Measurements from ENCODE around the gene NFKBIE.

DNA sequence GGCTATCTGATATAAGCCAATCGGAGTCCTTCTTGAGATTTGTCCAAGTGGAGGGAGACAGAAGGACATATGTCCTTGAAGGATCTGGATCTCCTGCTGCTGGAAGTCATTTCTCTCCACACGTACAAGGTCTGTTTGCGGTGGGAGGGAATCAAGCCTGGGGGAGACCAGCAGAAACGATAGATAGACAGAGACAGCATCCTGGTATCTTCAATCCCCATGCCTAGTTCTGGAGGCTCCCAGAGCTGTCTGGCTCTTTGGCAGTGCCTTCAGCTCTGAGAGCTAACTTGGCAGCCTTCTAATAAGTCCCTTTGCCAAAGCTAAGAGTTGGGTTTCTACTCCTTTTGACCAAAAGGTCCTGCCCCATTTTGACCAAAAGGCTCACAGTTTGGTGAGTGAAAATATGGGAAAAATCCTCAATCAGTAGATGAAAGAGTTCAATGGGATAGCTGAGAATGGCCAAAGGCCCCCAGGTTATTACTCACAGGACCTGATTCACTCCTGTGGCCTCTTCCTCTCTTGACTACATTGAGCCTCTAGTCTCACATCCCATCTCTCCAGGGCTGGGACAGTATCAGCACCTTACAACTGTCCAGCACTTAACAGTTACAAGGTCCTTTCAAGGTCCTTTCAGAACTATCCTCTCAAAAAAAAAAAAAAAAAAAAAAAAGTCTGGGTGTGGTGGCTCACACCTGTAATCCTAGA lies 27.5 kb upstream of the NFKBIE start:
- TF ChIP-seq TAF15 (IDR thresholded peaks at IDR 0.05; ENCODE audit: low read depth, low read length) (no peak), TSC22D4 (tag; IDR thresholded peaks at IDR 0.05) (no peak), TAF1 (IDR thresholded peaks at IDR 0.05; ENCODE audit: control insufficient read depth, extremely low read depth, insufficient read depth, low read length, severe bottlenecking) (no peak), ARID1B (IDR thresholded peaks at IDR 0.05) (no peak), SP2 (IDR thresholded peaks at IDR 0.05; ENCODE audit: extremely low read depth, low read depth, low read length, poor library complexity, severe bottlenecking) (no peak), RAD21 (CRISPR knock-in tag; conservative IDR thresholded peaks at IDR 0.05 in 1 of 2, IDR thresholded peaks at IDR 0.05 in 1 of 2) (no peak), ZNF766 (CRISPR knock-in tag; conservative IDR thresholded peaks at IDR 0.05) (no peak)
- TF ChIP-seq, protein P1, sequence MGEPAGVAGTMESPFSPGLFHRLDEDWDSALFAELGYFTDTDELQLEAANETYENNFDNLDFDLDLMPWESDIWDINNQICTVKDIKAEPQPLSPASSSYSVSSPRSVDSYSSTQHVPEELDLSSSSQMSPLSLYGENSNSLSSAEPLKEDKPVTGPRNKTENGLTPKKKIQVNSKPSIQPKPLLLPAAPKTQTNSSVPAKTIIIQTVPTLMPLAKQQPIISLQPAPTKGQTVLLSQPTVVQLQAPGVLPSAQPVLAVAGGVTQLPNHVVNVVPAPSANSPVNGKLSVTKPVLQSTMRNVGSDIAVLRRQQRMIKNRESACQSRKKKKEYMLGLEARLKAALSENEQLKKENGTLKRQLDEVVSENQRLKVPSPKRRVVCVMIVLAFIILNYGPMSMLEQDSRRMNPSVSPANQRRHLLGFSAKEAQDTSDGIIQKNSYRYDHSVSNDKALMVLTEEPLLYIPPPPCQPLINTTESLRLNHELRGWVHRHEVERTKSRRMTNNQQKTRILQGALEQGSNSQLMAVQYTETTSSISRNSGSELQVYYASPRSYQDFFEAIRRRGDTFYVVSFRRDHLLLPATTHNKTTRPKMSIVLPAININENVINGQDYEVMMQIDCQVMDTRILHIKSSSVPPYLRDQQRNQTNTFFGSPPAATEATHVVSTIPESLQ (CRISPR knock-in tag; IDR thresholded peaks at IDR 0.05): no peak
- TF ChIP-seq, protein P2, sequence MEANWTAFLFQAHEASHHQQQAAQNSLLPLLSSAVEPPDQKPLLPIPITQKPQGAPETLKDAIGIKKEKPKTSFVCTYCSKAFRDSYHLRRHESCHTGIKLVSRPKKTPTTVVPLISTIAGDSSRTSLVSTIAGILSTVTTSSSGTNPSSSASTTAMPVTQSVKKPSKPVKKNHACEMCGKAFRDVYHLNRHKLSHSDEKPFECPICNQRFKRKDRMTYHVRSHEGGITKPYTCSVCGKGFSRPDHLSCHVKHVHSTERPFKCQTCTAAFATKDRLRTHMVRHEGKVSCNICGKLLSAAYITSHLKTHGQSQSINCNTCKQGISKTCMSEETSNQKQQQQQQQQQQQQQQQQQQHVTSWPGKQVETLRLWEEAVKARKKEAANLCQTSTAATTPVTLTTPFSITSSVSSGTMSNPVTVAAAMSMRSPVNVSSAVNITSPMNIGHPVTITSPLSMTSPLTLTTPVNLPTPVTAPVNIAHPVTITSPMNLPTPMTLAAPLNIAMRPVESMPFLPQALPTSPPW (CRISPR knock-in tag; IDR thresholded peaks at IDR 0.05): no peak
- TF ChIP-seq, protein P3, sequence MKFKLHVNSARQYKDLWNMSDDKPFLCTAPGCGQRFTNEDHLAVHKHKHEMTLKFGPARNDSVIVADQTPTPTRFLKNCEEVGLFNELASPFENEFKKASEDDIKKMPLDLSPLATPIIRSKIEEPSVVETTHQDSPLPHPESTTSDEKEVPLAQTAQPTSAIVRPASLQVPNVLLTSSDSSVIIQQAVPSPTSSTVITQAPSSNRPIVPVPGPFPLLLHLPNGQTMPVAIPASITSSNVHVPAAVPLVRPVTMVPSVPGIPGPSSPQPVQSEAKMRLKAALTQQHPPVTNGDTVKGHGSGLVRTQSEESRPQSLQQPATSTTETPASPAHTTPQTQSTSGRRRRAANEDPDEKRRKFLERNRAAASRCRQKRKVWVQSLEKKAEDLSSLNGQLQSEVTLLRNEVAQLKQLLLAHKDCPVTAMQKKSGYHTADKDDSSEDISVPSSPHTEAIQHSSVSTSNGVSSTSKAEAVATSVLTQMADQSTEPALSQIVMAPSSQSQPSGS (CRISPR knock-in tag; IDR thresholded peaks at IDR 0.05): no peak
- TF ChIP-seq, protein P4, sequence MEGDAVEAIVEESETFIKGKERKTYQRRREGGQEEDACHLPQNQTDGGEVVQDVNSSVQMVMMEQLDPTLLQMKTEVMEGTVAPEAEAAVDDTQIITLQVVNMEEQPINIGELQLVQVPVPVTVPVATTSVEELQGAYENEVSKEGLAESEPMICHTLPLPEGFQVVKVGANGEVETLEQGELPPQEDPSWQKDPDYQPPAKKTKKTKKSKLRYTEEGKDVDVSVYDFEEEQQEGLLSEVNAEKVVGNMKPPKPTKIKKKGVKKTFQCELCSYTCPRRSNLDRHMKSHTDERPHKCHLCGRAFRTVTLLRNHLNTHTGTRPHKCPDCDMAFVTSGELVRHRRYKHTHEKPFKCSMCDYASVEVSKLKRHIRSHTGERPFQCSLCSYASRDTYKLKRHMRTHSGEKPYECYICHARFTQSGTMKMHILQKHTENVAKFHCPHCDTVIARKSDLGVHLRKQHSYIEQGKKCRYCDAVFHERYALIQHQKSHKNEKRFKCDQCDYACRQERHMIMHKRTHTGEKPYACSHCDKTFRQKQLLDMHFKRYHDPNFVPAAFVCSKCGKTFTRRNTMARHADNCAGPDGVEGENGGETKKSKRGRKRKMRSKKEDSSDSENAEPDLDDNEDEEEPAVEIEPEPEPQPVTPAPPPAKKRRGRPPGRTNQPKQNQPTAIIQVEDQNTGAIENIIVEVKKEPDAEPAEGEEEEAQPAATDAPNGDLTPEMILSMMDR (IDR thresholded peaks at IDR 0.05 in 2 of 3, conservative IDR thresholded peaks at IDR 0.05 in 1 of 3; ENCODE audit: insufficient read depth in 2 of 3, low read depth in 1 of 3, low read length in 3 of 3): no peak
- TF ChIP-seq, protein P5, sequence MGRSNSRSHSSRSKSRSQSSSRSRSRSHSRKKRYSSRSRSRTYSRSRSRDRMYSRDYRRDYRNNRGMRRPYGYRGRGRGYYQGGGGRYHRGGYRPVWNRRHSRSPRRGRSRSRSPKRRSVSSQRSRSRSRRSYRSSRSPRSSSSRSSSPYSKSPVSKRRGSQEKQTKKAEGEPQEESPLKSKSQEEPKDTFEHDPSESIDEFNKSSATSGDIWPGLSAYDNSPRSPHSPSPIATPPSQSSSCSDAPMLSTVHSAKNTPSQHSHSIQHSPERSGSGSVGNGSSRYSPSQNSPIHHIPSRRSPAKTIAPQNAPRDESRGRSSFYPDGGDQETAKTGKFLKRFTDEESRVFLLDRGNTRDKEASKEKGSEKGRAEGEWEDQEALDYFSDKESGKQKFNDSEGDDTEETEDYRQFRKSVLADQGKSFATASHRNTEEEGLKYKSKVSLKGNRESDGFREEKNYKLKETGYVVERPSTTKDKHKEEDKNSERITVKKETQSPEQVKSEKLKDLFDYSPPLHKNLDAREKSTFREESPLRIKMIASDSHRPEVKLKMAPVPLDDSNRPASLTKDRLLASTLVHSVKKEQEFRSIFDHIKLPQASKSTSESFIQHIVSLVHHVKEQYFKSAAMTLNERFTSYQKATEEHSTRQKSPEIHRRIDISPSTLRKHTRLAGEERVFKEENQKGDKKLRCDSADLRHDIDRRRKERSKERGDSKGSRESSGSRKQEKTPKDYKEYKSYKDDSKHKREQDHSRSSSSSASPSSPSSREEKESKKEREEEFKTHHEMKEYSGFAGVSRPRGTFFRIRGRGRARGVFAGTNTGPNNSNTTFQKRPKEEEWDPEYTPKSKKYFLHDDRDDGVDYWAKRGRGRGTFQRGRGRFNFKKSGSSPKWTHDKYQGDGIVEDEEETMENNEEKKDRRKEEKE (IDR thresholded peaks at IDR 0.05; ENCODE audit: borderline replicate concordance in 1 of 2, control insufficient read depth in 1 of 2, low read depth in 2 of 2, low read length in 1 of 2): no peak
